Activated T-cell treated with anti-CD3 and anti-CD28 coated beads for 4 hours (primary cell): Measurements from ENCODE around the gene SLC7A6OS.

Source experiments
- DNase-seq: peaks from one replicate; pipeline ENCODE4 v3.0.0-alpha.2; 2020

The SLC7A6OS gene

DNA sequence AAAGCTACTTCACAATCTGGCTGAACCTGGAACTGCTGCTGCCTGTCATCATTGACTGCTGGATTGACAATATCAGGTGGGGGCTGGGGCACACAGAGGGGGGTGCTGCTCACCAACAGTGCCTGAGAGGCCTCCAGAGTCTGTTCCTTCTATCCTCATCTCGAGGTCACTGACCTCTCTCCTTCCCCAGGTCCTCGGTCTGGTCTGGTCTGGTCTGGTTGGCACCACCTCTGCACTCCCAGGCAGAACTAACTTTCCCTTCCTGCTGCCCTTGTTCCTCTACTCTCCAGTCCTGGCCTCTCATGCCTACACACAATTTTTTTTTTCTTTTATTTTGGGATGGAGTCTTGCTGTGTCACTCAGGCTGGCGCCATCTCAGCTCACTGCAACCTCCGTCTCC, 61.4 kb downstream of the SLC7A6OS start:
- no peak for DNase-seq
